ENCODE data around the gene OS9.

Gene OS9

DNA sequence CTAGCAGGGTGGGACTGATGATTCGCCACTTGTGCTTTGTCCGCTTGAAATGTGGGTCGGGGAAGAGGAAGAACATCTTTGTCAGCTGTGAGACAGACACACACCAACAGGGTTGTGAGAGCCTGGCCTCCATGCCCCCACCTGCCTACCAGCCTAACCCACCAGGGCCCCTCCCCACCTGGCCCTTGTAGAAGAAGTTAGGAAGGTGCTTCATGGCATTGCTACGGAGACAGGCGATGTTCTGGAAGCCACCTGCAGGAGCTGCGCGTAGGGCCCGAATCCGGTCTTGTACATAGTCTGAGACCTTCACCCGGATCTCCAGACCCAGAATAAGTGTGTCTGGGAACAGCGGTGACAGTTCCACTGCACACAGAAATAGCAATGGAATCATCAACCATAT, 75.7 kb downstream of the OS9 start:
- DNase-seq = no peak

DNA sequence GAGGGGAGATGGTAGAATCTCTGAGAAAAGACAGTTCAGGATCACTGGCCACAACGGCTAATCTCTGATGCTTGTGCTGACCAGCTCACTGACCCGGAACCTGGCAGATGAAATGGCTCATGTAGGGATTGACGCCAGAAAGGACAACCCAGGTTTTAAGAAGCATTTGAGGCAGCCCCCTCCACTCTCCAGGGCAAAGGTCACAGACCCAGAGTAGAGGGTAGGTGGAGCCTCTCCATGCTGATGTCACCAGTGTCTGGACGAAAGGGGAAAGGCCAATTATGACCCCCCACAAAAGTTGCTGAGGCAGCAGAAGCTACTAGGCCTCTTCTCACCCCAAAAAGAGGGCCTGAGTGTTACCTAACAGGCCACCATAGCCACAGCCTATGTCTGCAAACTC, 76.8 kb downstream of the OS9 start:
- DNase-seq = no peak
